WTC11 (cell line): Measurements from ENCODE around the gene MCCC1.
"Not testable (repeated sequence)": the region's sequence is repeated elsewhere in the genome, so short reads cannot be mapped to it uniquely, and the experiment has no call there.

Source experiments
- ETV6 ChIP-seq: sonication (generic); formaldehyde crosslinking; IDR thresholded peaks from 2 replicates; pipeline ENCODE4 v1.8.1; 2022; ENCODE audit warnings: mild to moderate bottlenecking, missing genetic modification reagents
- GTF2I ChIP-seq: fragments of 250-450 bp; sonication (Bioruptor Pico); conservative IDR thresholded peaks from 2 replicates; pipeline ENCODE4 v1.4.0; 2021; ENCODE audit warnings: mild to moderate bottlenecking
- MXD4 ChIP-seq: fragments of 250-450 bp; sonication (Bioruptor Pico); IDR thresholded peaks from 2 replicates; pipeline ENCODE4 v1.8.0; 2021; ENCODE audit warnings: mild to moderate bottlenecking, moderate library complexity, borderline replicate concordance
- NR1H2 ChIP-seq: sonication (generic); formaldehyde crosslinking; IDR thresholded peaks from 2 replicates; pipeline ENCODE4 v1.9.0; 2021; ENCODE audit warnings: mild to moderate bottlenecking, moderate library complexity, missing genetic modification reagents
- ZNF121 ChIP-seq: sonication (generic); formaldehyde crosslinking; IDR thresholded peaks from 2 replicates; pipeline ENCODE4 v1.8.0; 2023; ENCODE audit warnings: missing genetic modification reagents
- TF ChIP-seq, protein P1 (sequence below): sonication (generic); formaldehyde crosslinking; IDR thresholded peaks from 2 replicates; pipeline ENCODE4 v1.8.1; 2022; ENCODE audit warnings: low read depth, missing genetic modification reagents, borderline replicate concordance
- TF ChIP-seq, protein P2 (sequence below): sonication (generic); formaldehyde crosslinking; IDR thresholded peaks from 2 replicates; pipeline ENCODE4 v1.8.1; 2022; ENCODE audit warnings: low read depth, mild to moderate bottlenecking, moderate library complexity, missing genetic modification reagents, borderline replicate concordance
- TF ChIP-seq, protein P3 (sequence below): fragments of 200-600 bp; IDR thresholded peaks from 2 replicates; pipeline ENCODE4 v1.8.0; 2022; ENCODE audit warnings: antibody characterized with exemption

DNA sequence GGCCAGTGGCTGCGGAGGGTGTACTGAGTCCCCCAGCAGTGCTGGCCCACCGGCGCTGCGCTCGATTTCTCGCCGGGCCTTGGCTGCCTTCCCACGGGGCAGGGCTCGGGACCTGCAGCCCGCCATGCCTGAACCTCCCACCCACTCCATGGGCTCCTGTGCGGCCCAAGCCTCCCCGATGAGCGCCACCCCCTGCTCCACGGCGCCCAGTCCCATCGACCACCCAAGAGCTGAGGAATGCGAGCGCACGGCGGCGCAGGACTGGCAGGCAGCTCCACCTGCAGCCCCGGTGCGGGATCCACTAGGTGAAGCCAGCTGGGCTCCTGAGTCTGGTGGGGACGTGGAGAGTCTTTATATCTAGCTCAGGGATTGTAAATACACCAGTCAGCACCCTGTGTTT is 1.7 kb upstream of the MCCC1 start:
- TF ChIP-seq, protein P1, sequence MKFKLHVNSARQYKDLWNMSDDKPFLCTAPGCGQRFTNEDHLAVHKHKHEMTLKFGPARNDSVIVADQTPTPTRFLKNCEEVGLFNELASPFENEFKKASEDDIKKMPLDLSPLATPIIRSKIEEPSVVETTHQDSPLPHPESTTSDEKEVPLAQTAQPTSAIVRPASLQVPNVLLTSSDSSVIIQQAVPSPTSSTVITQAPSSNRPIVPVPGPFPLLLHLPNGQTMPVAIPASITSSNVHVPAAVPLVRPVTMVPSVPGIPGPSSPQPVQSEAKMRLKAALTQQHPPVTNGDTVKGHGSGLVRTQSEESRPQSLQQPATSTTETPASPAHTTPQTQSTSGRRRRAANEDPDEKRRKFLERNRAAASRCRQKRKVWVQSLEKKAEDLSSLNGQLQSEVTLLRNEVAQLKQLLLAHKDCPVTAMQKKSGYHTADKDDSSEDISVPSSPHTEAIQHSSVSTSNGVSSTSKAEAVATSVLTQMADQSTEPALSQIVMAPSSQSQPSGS, result not testable (repeated sequence)
- TF ChIP-seq, protein P2, sequence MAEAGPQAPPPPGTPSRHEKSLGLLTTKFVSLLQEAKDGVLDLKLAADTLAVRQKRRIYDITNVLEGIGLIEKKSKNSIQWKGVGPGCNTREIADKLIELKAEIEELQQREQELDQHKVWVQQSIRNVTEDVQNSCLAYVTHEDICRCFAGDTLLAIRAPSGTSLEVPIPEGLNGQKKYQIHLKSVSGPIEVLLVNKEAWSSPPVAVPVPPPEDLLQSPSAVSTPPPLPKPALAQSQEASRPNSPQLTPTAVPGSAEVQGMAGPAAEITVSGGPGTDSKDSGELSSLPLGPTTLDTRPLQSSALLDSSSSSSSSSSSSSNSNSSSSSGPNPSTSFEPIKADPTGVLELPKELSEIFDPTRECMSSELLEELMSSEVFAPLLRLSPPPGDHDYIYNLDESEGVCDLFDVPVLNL (CRISPR knock-in tag), result not testable (repeated sequence)
- TF ChIP-seq MXD4 (CRISPR knock-in tag); GTF2I (CRISPR knock-in tag); ETV6 (CRISPR knock-in tag); ZNF121 (CRISPR knock-in tag); NR1H2: not testable (repeated sequence)
- TF ChIP-seq, protein P3, sequence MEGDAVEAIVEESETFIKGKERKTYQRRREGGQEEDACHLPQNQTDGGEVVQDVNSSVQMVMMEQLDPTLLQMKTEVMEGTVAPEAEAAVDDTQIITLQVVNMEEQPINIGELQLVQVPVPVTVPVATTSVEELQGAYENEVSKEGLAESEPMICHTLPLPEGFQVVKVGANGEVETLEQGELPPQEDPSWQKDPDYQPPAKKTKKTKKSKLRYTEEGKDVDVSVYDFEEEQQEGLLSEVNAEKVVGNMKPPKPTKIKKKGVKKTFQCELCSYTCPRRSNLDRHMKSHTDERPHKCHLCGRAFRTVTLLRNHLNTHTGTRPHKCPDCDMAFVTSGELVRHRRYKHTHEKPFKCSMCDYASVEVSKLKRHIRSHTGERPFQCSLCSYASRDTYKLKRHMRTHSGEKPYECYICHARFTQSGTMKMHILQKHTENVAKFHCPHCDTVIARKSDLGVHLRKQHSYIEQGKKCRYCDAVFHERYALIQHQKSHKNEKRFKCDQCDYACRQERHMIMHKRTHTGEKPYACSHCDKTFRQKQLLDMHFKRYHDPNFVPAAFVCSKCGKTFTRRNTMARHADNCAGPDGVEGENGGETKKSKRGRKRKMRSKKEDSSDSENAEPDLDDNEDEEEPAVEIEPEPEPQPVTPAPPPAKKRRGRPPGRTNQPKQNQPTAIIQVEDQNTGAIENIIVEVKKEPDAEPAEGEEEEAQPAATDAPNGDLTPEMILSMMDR, result not testable (repeated sequence)
